HG02623 (cell line): ENCODE measurements around the gene FAM217A.
"Not testable (repeated sequence)": the region's sequence is repeated elsewhere in the genome, so short reads cannot be mapped to it uniquely, and the experiment has no call there.

Experiments used
- ATAC-seq: cut with Tn5 transposase; IDR thresholded peaks from one replicate; pipeline ENCODE4 v1.9.1; 2021; ENCODE audit warnings: moderate library complexity; ENCODE audit not compliant: unreplicated experiment

The FAM217A gene

GRCh38 chr6:4078691-4079471, at the start of gene FAM217A:
Gene FAM217A (minus strand): TSS chr6:4079137. CDS start chr6:4077414, 1,723 bp downstream.
- ATAC-seq: no peak

- ATAC-seq: no peak
Observed at GRCh38 chr6:4128072-4128471, 49.1 kb upstream of the FAM217A start.

- ATAC-seq: no peak
Observed at GRCh38 chr6:4125933-4126864, 47.3 kb upstream of the FAM217A start.

GRCh38 chr6:4125500-4125899, 46.6 kb upstream of the FAM217A start:
- ATAC-seq: no peak

GRCh38 chr6:4124351-4124750, 45.4 kb upstream of the FAM217A start:
- ATAC-seq: no peak

- ATAC-seq: no peak
Observed at GRCh38 chr6:4115741-4116140, 36.8 kb upstream of the FAM217A start.

GRCh38 chr6:4114123-4114522, 35.2 kb upstream of the FAM217A start:
- ATAC-seq: no peak

- no peak for ATAC-seq
Observed at GRCh38 chr6:4113649-4114048, 34.7 kb upstream of the FAM217A start.

GRCh38 chr6:4112366-4112765, 33.4 kb upstream of the FAM217A start:
- ATAC-seq: no peak

GRCh38 chr6:4109363-4109815, 30.5 kb upstream of the FAM217A start:
- ATAC-seq: not testable (repeated sequence)

- ATAC-seq: no peak
Observed at GRCh38 chr6:4108561-4109093, 29.7 kb upstream of the FAM217A start.

- ATAC-seq: no peak
Observed at GRCh38 chr6:4107873-4108272, 28.9 kb upstream of the FAM217A start.

- no peak for ATAC-seq
Observed at GRCh38 chr6:4105980-4106536, 27.1 kb upstream of the FAM217A start.

- ATAC-seq: no peak
Observed at GRCh38 chr6:4103929-4104328, 25.0 kb upstream of the FAM217A start.

- no peak for ATAC-seq
Observed at GRCh38 chr6:4102687-4103244, 23.8 kb upstream of the FAM217A start.

- no peak for ATAC-seq
Observed at GRCh38 chr6:4101298-4101697, 22.4 kb upstream of the FAM217A start.

- ATAC-seq: no peak
Observed at GRCh38 chr6:4100655-4101054, 21.7 kb upstream of the FAM217A start.

- no peak for ATAC-seq
Observed at GRCh38 chr6:4093288-4093687, 14.4 kb upstream of the FAM217A start.

GRCh38 chr6:4091941-4092340, 13.0 kb upstream of the FAM217A start:
- ATAC-seq: no peak

- not testable (repeated sequence) for ATAC-seq
Observed at GRCh38 chr6:4090043-4090442, 11.1 kb upstream of the FAM217A start.

GRCh38 chr6:4088704-4089103, 9.8 kb upstream of the FAM217A start:
- ATAC-seq: no peak
